Renal cortex interstitium (tissue), 11 donors: ENCODE measurements around the gene LZTR1. TPM values are rescaled to one million over a fixed set of nuclear protein-coding genes. Genes with fewer than 3 reads are reported as not detected.
"Not testable (repeated sequence)": the region's sequence is repeated elsewhere in the genome, so short reads cannot be mapped to it uniquely, and the experiment has no call there.

Experiments used
- DNase-seq, 11 donors: peaks; one replicate each; pipeline ENCODE4 v3.0.0-alpha.2; 2013; ENCODE audit warnings: low read depth in 9 of 11, low spot score in 4 of 11; ENCODE audit errors: extremely low read depth in 1 of 11
- polyA plus RNA-seq, 3 donors: library from polyadenylated mRNA; unstranded; fragments of 120-200 nt; gene quantifications; one replicate each; pipeline ENCODE4 v1.2.1, GENCODE V29; 2013; ENCODE audit not compliant: insufficient read length in 3 of 3

The LZTR1 gene
- polyA plus RNA-seq, 3 donors, result 44.4 to 64.1 (median 50.3) TPM

- no peak for DNase-seq
These were observed 18.3 kb downstream of the LZTR1 start for GRCh38 chr22:21000207-21000986.

- no peak for DNase-seq
These were observed 19.0 kb downstream of the LZTR1 start for GRCh38 chr22:21000987-21001600.

- peak; percentile 82 to 95 (median 92) for DNase-seq
These were observed 19.7 kb downstream of the LZTR1 start, which contains the start of gene THAP7 for GRCh38 chr22:21001601-21002325. THAP7 (minus strand) TSS chr22:21002118; CDS start chr22:21001911, 207 bp downstream.

- no peak for DNase-seq
These were observed 21.7 kb downstream of the LZTR1 start for GRCh38 chr22:21003782-21004181.

GRCh38 chr22:21009208-21009607, 27.1 kb downstream of the LZTR1 start:
- not testable (repeated sequence) for DNase-seq

- peak in 8 of 11 donors; percentile 64 to 81 (median 71) for DNase-seq
These were observed 27.7 kb downstream of the LZTR1 start for GRCh38 chr22:21009638-21010425.

GRCh38 chr22:21010426-21011113, 28.5 kb downstream of the LZTR1 start:
- DNase-seq, result no peak

- no peak for DNase-seq
These were observed 30.6 kb downstream of the LZTR1 start for GRCh38 chr22:21012446-21013407.

- no peak for DNase-seq
These were observed 31.6 kb downstream of the LZTR1 start for GRCh38 chr22:21013657-21014201.

GRCh38 chr22:21014202-21014725, 32.2 kb downstream of the LZTR1 start:
- peak; percentile 80 to 94 (median 92) for DNase-seq

- DNase-seq, result peak in 2 of 11 donors; percentile 33 to 54
These were observed 32.8 kb downstream of the LZTR1 start, which contains the start of gene P2RX6 for GRCh38 chr22:21014726-21015465. P2RX6 (plus strand) TSS chr22:21015165; CDS start chr22:21015175, 10 bp downstream.

GRCh38 chr22:21015466-21016006, 33.4 kb downstream of the LZTR1 start:
- no peak for DNase-seq

GRCh38 chr22:21016644-21017420, 34.7 kb downstream of the LZTR1 start:
- no peak for DNase-seq

- DNase-seq, result no peak
These were observed 36.2 kb downstream of the LZTR1 start for GRCh38 chr22:21018314-21018713.

- DNase-seq, result no peak
These were observed 38.8 kb downstream of the LZTR1 start for GRCh38 chr22:21020802-21021429.
